Gastrocnemius medialis (tissue), 4 donors: ENCODE data around the gene TPX2.

ENCODE experiments used
- CTCF ChIP-seq, 5 experiments: fragments of 450-650 bp in 3 of 5; fragments of 200-600 bp in 2 of 5; sonication (generic) in 2 of 5; IDR thresholded peaks in 4 of 5; conservative IDR thresholded peaks in 1 of 5; 1 replicate in 4 of 5; 2 replicates in 1 of 5; pipeline ENCODE4 v1.5.1; 2016 to 2019; ENCODE audit warnings: antibody characterized with exemption in 5 of 5, mild to moderate bottlenecking in 3 of 5, moderate library complexity in 3 of 5
- POLR2A ChIP-seq, 2 donors: fragments of 450-650 bp; IDR thresholded peaks; one replicate each; pipeline ENCODE4 v1.6.1; 2017; ENCODE audit warnings: antibody characterized with exemption in 2 of 2, mild to moderate bottlenecking in 2 of 2, moderate library complexity in 2 of 2

GRCh38 chr20:31823360-31824124 is 84.5 kb downstream of the TPX2 start:
- no peak for TF ChIP-seq CTCF (IDR thresholded peaks at IDR 0.05 in 4 of 5, conservative IDR thresholded peaks at IDR 0.05 in 1 of 5)
- TF ChIP-seq POLR2A (IDR thresholded peaks at IDR 0.05), result no peak
